Activated CD4-positive, CD25-positive, alpha-beta regulatory T cell treated with anti-CD3 and anti-CD28 coated beads, Interleukin-2, amount 50 U/mL, for 16 hours (primary cell): Measurements from ENCODE around the gene RHOXF2B.
"Not testable (repeated sequence)": the region's sequence is repeated elsewhere in the genome, so short reads cannot be mapped to it uniquely, and the experiment has no call there.

ENCODE experiments used
- DNase-seq: peaks from one replicate; pipeline ENCODE4 v3.0.0-alpha.2; 2020; ENCODE audit warnings: low read depth, low spot score

The RHOXF2B gene

GRCh38 chrX:120077590-120077989 is at the start of gene RHOXF2B:
TSS of gene RHOXF2B (minus strand) at chrX:120077690. CDS start at chrX:120077552, 138 bp downstream.
- not testable (repeated sequence) for DNase-seq

- DNase-seq = no peak
Measured at GRCh38 chrX:120125444-120125843, 48.0 kb upstream of the RHOXF2B start.

DNA sequence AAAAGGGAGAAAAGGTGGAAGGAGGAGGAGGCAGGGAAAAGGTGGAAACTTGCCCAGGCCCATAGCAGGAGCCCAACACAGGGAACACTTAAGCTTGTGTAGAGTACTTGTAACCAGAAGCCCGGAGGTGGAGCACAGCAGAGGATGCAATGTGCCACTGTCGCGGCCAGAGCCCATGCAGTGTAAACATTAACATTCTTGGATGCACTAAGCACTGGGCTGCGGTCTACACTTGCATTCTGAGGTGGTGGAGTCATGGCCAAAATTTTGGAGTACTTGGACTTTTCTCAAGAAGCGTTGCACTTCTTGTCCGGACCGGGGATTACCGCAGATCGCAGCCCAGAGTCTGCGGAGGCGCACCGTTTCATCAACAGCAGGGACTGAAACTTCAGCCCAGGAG is 42.7 kb upstream of the RHOXF2B start:
- no peak for DNase-seq

- DNase-seq = no peak
Measured at GRCh38 chrX:120115438-120115963, 38.0 kb upstream of the RHOXF2B start, which contains the start of gene RHOXF1. TSS of gene RHOXF1 (minus strand) at chrX:120115913. CDS start at chrX:120115862, 51 bp downstream.

GRCh38 chrX:120111611-120112010 is 34.1 kb upstream of the RHOXF2B start:
- DNase-seq = no peak

DNA sequence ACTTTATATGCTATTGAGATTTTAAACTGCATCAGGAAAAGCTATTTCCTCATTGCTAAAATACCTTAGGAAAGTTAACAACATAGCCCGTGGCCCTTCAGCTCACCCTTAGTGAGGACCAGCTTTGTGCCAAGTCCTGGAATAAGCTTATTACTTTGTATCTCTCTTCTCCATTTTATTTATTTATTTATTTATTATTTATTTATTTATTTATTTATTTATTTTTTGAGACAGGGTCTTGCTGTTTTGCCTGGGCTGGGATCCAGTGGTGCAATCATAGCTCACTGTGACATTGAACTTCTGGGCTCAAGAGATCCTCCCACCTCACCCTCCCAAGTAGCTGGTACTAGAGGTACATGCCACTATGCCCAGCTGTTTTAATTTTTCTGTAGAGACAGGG is 31.9 kb upstream of the RHOXF2B start:
- DNase-seq = no peak

- DNase-seq = not testable (repeated sequence)
Measured at GRCh38 chrX:120104707-120105106, 27.2 kb upstream of the RHOXF2B start.

GRCh38 chrX:120101057-120101456 is 23.6 kb upstream of the RHOXF2B start:
- not testable (repeated sequence) for DNase-seq

DNA sequence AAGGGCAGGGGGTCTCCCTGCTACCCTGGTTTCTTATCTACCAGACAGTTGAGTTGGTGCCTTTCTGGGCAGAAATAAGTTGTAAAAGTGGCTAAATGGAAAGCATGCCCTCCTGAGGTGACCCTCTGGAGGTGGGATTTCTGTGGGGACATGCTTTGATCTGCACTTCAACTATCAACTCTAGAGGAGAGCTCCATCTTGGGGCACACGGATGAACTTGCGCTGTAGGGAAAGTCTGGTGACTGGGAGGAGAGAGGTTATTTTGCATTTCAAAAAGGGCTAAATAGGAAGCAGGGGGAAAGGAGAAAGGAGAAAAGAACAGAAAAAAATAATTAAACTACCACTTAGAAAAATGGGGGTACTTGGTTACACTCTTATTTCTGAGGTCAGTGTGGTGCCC is 12.7 kb upstream of the RHOXF2B start:
- no peak for DNase-seq

- DNase-seq = no peak
Measured at GRCh38 chrX:120087289-120088017, 10.0 kb upstream of the RHOXF2B start.

- DNase-seq = not testable (repeated sequence)
Measured at GRCh38 chrX:120085553-120086185, 8.2 kb upstream of the RHOXF2B start.

DNA sequence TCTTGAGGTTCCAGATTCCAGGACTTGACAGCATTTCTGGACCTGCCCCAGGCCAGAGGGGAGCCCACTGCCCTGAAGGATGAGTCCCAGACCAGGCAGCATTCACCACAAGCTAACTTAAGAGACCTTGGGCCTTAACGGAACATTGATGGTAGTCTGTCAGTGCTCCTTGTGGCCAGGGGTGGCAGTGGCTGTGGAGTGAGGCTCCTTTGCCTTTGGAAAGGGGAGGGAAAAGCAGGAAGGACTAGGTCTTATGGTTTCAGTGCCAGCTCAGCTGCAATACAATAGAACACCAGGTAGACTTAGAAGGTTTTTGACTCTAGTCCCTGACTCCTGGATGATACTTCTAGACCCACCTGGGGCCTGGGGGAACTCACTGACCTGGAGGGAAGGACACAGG is 11.3 kb downstream of the RHOXF2B start:
- DNase-seq = not testable (repeated sequence)

DNA sequence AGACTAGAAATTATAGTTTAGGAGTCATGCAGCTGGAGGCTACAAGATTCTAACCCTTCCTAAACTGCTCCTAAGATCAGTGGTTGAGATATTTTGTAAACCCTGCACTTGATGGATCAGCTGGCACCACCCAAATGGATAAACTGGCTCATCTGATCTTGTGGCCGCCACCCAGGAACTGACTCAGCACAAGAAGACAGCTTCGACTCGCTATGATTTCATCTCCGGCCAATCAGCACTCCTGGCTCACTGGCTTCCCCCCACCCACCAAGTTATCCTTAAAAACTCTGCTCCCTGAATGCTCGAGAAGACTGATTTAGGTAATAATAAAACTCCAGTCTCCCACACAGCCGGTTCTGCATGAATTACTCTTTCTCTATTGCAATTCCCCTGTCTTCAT is 34.8 kb downstream of the RHOXF2B start:
- DNase-seq = not testable (repeated sequence)

- DNase-seq = not testable (repeated sequence)
Measured at GRCh38 chrX:120042247-120042646, 35.2 kb downstream of the RHOXF2B start.

GRCh38 chrX:120040176-120040575 is 37.3 kb downstream of the RHOXF2B start:
- not testable (repeated sequence) for DNase-seq

- DNase-seq = not testable (repeated sequence)
Measured at GRCh38 chrX:120039087-120039733, 38.3 kb downstream of the RHOXF2B start.

GRCh38 chrX:120036704-120037103 is 40.8 kb downstream of the RHOXF2B start:
- no peak for DNase-seq

DNA sequence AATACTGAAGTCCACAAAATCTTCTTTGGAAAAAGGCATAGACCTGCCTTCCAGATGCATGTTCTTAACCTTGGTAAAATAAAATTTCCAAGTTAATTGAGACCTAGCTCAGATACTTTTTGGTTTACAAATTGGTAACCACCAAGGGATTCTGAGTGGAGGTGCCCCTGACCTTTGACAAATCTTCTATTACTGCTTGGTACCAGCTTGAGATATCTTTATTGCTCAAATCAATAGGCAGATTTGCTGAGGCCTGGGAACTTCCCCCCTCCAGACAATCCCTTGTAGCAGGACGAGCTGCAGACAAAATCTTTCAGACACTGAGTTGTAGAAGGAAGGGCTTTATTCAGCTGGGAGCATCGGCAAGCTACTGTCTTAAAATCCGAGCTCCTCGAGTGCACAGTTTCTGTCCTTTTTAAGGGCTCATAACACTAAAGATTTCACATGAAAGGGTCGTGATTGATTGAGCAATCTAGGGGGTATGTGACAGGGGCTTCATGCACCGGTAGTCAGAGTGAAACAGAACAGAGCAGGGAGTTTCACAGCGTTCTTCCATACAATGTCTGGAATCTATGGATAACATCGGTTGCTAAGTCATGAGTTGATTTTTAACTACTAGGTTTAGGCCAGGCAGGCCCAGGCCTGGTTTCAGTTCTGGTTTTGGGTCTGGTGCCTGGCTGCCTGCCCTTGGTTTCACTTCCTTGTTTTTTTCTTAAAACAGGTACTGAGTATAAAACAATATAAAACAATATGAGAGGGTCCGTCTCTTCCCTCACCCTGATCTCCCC is 41.8 kb downstream of the RHOXF2B start:
- not testable (repeated sequence) for DNase-seq

DNA sequence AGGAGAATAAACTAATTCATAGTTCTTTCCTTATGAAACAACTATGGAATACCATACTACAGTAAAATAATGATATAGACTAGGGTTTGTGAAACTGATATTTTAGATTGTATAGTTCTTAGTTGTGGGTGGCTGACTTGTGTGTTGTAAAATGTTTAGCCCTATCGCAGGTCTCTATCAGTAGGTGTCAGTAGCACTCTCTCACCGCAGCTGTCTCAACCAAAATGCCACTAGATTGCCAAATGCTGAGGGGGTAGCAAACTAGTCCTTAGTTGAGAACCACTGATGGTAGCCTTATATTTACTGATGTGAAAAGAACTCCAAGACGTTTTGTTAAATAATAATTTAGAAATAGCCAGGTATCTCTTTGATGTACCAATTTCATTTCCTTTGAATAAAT is 48.1 kb downstream of the RHOXF2B start:
- no peak for DNase-seq

DNA sequence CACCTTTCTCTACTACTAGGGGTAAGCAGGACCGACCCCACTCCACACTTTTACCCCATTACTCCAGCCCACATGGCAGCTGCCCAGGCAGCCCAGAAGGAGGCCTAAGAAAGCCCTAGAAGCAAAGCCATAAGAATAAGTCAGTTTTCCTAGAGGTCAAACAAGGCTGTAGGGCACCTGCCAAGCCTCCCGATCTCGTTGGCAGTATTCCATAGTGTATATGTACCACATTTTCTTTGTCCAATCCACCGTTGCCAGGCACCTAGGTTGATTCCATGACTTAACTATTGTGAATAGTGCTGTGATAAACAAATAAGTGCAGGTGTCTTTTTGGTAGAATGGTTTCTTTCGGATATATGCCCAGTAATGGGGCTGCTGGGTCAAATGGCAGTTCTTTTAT is 54.2 kb downstream of the RHOXF2B start:
- no peak for DNase-seq

DNA sequence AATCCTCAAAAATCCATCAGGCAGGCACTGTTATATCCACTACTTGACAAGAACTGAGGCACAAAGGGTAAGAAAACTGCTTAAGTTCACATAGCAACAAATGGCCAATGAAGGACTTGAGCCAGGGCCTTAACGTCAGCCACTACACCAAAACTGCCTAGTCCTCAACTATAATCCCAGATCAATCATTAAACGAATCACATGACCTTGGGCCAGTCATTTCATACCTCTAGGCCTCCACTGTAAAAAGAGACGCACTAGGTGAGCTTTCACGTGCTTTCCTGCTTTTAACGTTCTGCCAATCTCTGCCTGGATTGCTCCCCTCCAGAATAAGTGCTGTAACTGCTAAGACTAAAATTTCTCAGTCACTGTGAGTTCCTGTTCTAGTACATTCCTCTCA is 54.7 kb downstream of the RHOXF2B start:
- no peak for DNase-seq
